ENCODE measurements around the gene OGA.

GRCh38 chr10:101770331-101771215, 47.7 kb downstream of the OGA start:
- TF ChIP-seq CTCF (IDR thresholded peaks at IDR 0.05; ENCODE audit: low read depth, low read length, poor library complexity, severe bottlenecking) (no peak), EZH2phosphoT487 (IDR thresholded peaks at IDR 0.05; ENCODE audit: borderline replicate concordance, low read length) (no peak)

Measured in DOHH2 (cell line).